Measurements from ENCODE around the gene MSANTD3.

MSANTD3 gene

GRCh38 chr9:100492952-100493351, 66.0 kb downstream of the MSANTD3 start:
- H3K4me1 Mint-ChIP-seq (ENCODE audit: low read depth), result no peaks in the 10 kb centered on the region
- no peak overlapping the region for H3K27ac Mint-ChIP-seq
- no peak overlapping the region for H3K4me3 Mint-ChIP-seq
- H3K9me3 Mint-ChIP-seq, result no peaks in the 10 kb centered on the region
- no peaks in the 10 kb centered on the region for H3K36me3 Mint-ChIP-seq (ENCODE audit: low read depth)
- peaks cover 9% of the 10 kb centered on the region for H3K27me3 Mint-ChIP-seq (ENCODE audit: low read depth)

GRCh38 chr9:100498592-100498991, 71.6 kb downstream of the MSANTD3 start:
- peaks cover 12% of the 10 kb centered on the region for H3K27me3 Mint-ChIP-seq (ENCODE audit: low read depth)
- no peaks in the 10 kb centered on the region for H3K36me3 Mint-ChIP-seq (ENCODE audit: low read depth)
- H3K4me1 Mint-ChIP-seq (ENCODE audit: low read depth), result no peaks in the 10 kb centered on the region
- H3K9me3 Mint-ChIP-seq, result no peaks in the 10 kb centered on the region
- no peak overlapping the region for H3K4me3 Mint-ChIP-seq
- no peak overlapping the region for H3K27ac Mint-ChIP-seq

GRCh38 chr9:100499460-100499859, 72.5 kb downstream of the MSANTD3 start:
- H3K4me1 Mint-ChIP-seq (ENCODE audit: low read depth), result no peaks in the 10 kb centered on the region
- H3K36me3 Mint-ChIP-seq (ENCODE audit: low read depth), result no peaks in the 10 kb centered on the region
- no peak overlapping the region for H3K4me3 Mint-ChIP-seq
- H3K27me3 Mint-ChIP-seq (ENCODE audit: low read depth), result peaks cover 12% of the 10 kb centered on the region
- H3K27ac Mint-ChIP-seq, result no peak overlapping the region
- H3K9me3 Mint-ChIP-seq, result no peaks in the 10 kb centered on the region

- H3K4me3 Mint-ChIP-seq, result no peak overlapping the region
- peaks cover 12% of the 10 kb centered on the region for H3K27me3 Mint-ChIP-seq (ENCODE audit: low read depth)
- H3K9me3 Mint-ChIP-seq, result no peaks in the 10 kb centered on the region
- no peaks in the 10 kb centered on the region for H3K36me3 Mint-ChIP-seq (ENCODE audit: low read depth)
- H3K4me1 Mint-ChIP-seq (ENCODE audit: low read depth), result no peaks in the 10 kb centered on the region
- no peak overlapping the region for H3K27ac Mint-ChIP-seq
These were observed 72.9 kb downstream of the MSANTD3 start for GRCh38 chr9:100499866-100500265.
